ENCODE results near the gene PTPRM. TPM values are rescaled to one million over a fixed set of nuclear protein-coding genes. Genes with fewer than 3 reads are reported as not detected.

Gene PTPRM
- total RNA-seq, 1 donor from 2014 or later: 71.3 TPM

DNA sequence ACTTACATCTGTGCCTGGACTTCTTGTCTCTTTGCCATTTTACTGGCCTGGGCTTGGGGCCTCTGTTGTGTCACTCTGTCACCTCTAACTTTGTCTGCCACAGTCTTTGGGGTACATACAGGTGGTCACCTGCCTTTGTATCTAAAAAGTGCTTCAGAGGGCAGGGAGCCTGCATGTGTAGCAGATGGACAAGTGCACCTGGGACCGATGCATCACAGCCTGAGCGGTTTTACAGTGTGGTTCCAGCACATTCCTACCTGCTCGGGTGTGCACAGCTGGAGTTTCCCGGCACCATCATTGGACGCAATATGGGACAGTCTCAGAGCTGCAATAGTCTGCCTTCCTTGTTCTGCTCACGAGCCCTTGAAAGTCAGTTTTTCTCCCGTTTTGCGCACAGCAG is 792.4 kb downstream of the PTPRM start:
- TF ChIP-seq, protein P1, sequence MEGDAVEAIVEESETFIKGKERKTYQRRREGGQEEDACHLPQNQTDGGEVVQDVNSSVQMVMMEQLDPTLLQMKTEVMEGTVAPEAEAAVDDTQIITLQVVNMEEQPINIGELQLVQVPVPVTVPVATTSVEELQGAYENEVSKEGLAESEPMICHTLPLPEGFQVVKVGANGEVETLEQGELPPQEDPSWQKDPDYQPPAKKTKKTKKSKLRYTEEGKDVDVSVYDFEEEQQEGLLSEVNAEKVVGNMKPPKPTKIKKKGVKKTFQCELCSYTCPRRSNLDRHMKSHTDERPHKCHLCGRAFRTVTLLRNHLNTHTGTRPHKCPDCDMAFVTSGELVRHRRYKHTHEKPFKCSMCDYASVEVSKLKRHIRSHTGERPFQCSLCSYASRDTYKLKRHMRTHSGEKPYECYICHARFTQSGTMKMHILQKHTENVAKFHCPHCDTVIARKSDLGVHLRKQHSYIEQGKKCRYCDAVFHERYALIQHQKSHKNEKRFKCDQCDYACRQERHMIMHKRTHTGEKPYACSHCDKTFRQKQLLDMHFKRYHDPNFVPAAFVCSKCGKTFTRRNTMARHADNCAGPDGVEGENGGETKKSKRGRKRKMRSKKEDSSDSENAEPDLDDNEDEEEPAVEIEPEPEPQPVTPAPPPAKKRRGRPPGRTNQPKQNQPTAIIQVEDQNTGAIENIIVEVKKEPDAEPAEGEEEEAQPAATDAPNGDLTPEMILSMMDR (IDR thresholded peaks at IDR 0.05; ENCODE audit: unreplicated experiment): no peak
- Mint-ChIP-seq H3K9me3 (no peaks in the 10 kb centered on the region), H3K4me3 (no peak overlapping the region), H3K27ac (no peak overlapping the region), H3K4me1 (peaks cover 2% of the 10 kb centered on the region), H3K27me3 (ENCODE audit: low read depth) (no peaks in the 10 kb centered on the region), H3K36me3 (peaks cover 2% of the 10 kb centered on the region)
- no peak for DNase-seq (ENCODE audit: low spot score in 2 of 2, unreplicated experiment in 2 of 2)

DNA sequence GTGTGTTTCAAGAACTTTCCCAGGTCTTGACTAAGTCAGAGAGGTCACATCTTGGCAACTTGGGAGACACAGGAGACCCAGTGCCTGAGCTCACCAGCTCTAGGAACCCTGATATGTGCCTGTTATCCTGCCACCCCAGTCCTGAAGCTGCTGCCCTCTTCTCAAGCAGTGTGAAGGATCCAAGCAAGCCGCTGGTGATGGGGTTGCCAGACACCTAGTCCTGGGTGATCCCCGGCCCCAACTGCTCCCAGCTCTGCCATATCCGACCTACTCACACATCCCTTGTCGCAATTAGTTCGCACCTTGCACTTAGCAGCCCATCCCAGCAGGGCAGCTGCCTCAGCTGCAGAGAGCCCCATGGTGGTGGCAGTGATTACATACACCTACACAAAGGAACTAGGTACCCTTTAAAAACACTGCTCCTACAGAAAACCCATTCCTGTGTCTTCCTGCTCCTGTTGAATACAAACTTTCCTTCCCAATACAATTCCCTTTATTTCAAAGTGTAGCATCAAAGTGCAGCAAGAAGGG is 794.9 kb downstream of the PTPRM start:
- peaks cover 6% of the 10 kb centered on the region for H3K4me1 Mint-ChIP-seq
- H3K27me3 Mint-ChIP-seq (ENCODE audit: low read depth): peaks cover 18% of the 10 kb centered on the region
- peaks cover 2% of the 10 kb centered on the region for H3K36me3 Mint-ChIP-seq
- TF ChIP-seq, protein P1 (IDR thresholded peaks at IDR 0.05; ENCODE audit: unreplicated experiment): no peak
- H3K4me3 Mint-ChIP-seq: no peak overlapping the region
- H3K27ac Mint-ChIP-seq: no peak overlapping the region
- no peaks in the 10 kb centered on the region for H3K9me3 Mint-ChIP-seq
- DNase-seq (ENCODE audit: low spot score in 2 of 2, unreplicated experiment in 2 of 2): no peak

DNA sequence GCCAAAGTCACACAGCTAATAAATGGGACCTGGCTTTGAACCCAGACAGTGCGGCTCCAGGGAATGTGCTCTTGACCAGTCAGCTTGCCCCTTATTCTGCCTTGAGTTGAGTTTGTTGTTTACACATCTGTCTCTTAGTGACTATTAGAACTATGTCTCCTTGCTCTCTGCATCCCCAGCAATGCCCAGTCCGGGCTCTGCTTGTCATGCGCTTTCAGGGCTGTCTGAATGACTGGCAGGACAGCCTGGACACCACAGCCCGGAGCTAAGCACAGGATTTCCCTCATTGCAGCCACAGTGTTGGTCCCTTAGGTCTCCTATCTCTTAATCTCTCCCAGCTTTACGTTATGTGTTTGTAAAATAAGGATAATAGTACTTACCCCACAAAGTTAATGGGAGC is 795.7 kb downstream of the PTPRM start:
- H3K4me3 Mint-ChIP-seq: no peak overlapping the region
- peaks cover 24% of the 10 kb centered on the region for H3K27me3 Mint-ChIP-seq (ENCODE audit: low read depth)
- no peak overlapping the region for H3K27ac Mint-ChIP-seq
- peaks cover 7% of the 10 kb centered on the region for H3K4me1 Mint-ChIP-seq
- peaks cover 2% of the 10 kb centered on the region for H3K36me3 Mint-ChIP-seq
- H3K9me3 Mint-ChIP-seq: no peaks in the 10 kb centered on the region
- TF ChIP-seq, protein P1 (IDR thresholded peaks at IDR 0.05; ENCODE audit: unreplicated experiment): no peak
- DNase-seq (ENCODE audit: low spot score in 2 of 2, unreplicated experiment in 2 of 2): no peak

DNA sequence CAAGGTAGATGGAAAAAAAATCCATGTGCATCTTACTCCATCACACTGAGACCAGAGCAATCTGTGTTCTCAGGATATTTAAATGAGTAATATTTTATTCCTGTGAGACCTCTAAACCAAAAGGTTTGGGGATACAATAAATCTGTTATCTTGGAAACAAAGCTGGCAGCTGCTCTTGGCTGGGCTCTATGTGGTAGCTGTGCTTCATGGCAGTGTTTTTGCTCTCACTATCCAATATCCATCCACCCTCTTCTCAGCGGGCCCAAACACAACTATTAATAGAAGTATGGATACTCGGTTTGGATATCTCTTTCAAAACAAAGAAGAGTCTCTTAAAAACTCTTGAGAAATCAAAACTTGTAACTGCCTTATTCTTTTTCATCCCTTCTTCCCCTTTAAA is 797.3 kb downstream of the PTPRM start:
- no peaks in the 10 kb centered on the region for H3K9me3 Mint-ChIP-seq
- H3K4me1 Mint-ChIP-seq: peaks cover 18% of the 10 kb centered on the region
- TF ChIP-seq, protein P1 (IDR thresholded peaks at IDR 0.05; ENCODE audit: unreplicated experiment): no peak
- H3K27ac Mint-ChIP-seq: no peak overlapping the region
- peaks cover 2% of the 10 kb centered on the region for H3K36me3 Mint-ChIP-seq
- H3K4me3 Mint-ChIP-seq: no peak overlapping the region
- DNase-seq (ENCODE audit: low spot score in 2 of 2, unreplicated experiment in 2 of 2): no peak
- H3K27me3 Mint-ChIP-seq (ENCODE audit: low read depth): peaks cover 30% of the 10 kb centered on the region

DNA sequence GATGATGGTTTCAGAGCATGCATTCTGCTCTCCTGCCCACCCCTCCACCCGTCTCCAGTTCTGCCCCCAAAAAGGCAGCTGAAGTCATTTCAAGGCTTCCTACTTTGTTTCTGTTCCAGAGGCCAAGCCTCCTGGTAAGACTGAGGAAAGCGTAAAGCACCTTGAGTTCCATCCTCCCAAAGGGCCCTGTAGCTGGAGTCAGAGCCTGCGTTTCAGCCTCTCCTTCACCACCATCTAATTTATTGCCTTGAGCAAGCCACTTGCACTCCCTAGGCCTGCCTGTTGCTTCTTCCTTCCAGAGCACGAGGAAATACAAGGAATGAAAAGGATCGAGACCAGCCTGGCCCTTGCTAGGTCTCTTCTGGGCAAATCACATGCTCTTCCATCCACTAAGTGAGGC is 797.9 kb downstream of the PTPRM start:
- Mint-ChIP-seq H3K27ac (no peak overlapping the region), H3K36me3 (peaks cover 2% of the 10 kb centered on the region), H3K27me3 (ENCODE audit: low read depth) (peaks cover 30% of the 10 kb centered on the region), H3K9me3 (no peaks in the 10 kb centered on the region), H3K4me3 (no peak overlapping the region), H3K4me1 (peaks cover 18% of the 10 kb centered on the region)
- TF ChIP-seq, protein P1 (IDR thresholded peaks at IDR 0.05; ENCODE audit: unreplicated experiment): no peak
- no peak for DNase-seq (ENCODE audit: low spot score in 2 of 2, unreplicated experiment in 2 of 2)

DNA sequence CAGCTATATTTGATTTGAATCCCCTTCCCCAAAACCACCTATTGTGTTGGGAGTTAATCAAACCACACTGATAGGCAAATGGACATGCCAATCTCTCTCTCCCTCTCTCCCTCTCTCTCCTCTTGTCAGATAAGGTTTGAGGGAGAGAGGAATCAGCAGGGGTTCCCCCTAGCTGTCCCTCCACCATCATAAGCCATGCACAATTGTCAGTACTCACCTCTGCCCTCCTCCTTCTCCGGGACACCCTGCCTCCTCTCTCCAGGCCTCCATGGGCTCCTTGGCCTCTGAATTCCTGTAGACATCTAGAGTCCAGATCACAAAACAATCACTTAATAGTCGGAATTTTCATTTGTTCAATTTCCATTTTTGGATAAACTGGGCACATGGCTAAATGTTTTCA is 798.4 kb downstream of the PTPRM start:
- H3K27ac Mint-ChIP-seq: no peak overlapping the region
- H3K9me3 Mint-ChIP-seq: no peaks in the 10 kb centered on the region
- H3K36me3 Mint-ChIP-seq: peaks cover 2% of the 10 kb centered on the region
- H3K4me1 Mint-ChIP-seq: peaks cover 18% of the 10 kb centered on the region
- DNase-seq (ENCODE audit: low spot score in 2 of 2, unreplicated experiment in 2 of 2): no peak
- peaks cover 30% of the 10 kb centered on the region for H3K27me3 Mint-ChIP-seq (ENCODE audit: low read depth)
- TF ChIP-seq, protein P1 (IDR thresholded peaks at IDR 0.05; ENCODE audit: unreplicated experiment): no peak
- no peak overlapping the region for H3K4me3 Mint-ChIP-seq
